Mesothelial cell of epicardium (in vitro differentiated cells): ENCODE measurements around the gene SERPING1. TPM values are rescaled to one million over a fixed set of nuclear protein-coding genes. Genes with fewer than 3 reads are reported as not detected.
A peak's percentile ranks its signal among the peaks of the same experiment; 100 is the strongest.

Experiments
- DNase-seq, 2 experiments: peaks; one replicate each; pipeline ENCODE4 v3.0.0; 2021; ENCODE audit warnings: low spot score in 2 of 2; ENCODE audit not compliant: unreplicated experiment in 2 of 2
- H3K27ac Mint-ChIP-seq: 2 replicates; pipeline ENCODE4 v1.8.0; 2021; ENCODE audit warnings: mixed read lengths
- H3K27me3 Mint-ChIP-seq: 2 replicates; pipeline ENCODE4 v1.8.0; 2021; ENCODE audit warnings: low read depth, mixed read lengths
- H3K36me3 Mint-ChIP-seq: 2 replicates; pipeline ENCODE4 v1.8.0; 2021; ENCODE audit warnings: mixed read lengths
- H3K4me1 Mint-ChIP-seq: 2 replicates; pipeline ENCODE4 v1.8.0; 2021; ENCODE audit warnings: mixed read lengths
- H3K4me3 Mint-ChIP-seq: 2 replicates; pipeline ENCODE4 v1.8.0; 2021; ENCODE audit warnings: mild to moderate bottlenecking, moderate library complexity, mixed read lengths
- H3K9me3 Mint-ChIP-seq: 2 replicates; pipeline ENCODE4 v1.8.0; 2021; ENCODE audit warnings: mixed read lengths
- CTCF ChIP-seq: fragments of 200-600 bp; sonication (generic); IDR thresholded peaks from one replicate; pipeline ENCODE4 v1.5.0; 2021; ENCODE audit warnings: antibody characterized with exemption; ENCODE audit not compliant: unreplicated experiment
- total RNA-seq: library from RNA; stranded (reverse); gene quantifications from 3 replicates; pipeline ENCODE4 v1.2.1, GENCODE V29; 2021

The SERPING1 gene
- total RNA-seq, 1 donor from 2014 or later = 136 TPM

GRCh38 chr11:57585301-57585700 is 12.2 kb upstream of the SERPING1 start:
- H3K4me1 Mint-ChIP-seq = peaks cover 11% of the 10 kb centered on the region
- no peak for DNase-seq
- no peak overlapping the region for H3K27ac Mint-ChIP-seq
- no peak for TF ChIP-seq CTCF
- no peak overlapping the region for H3K4me3 Mint-ChIP-seq
- H3K27me3 Mint-ChIP-seq = no peaks in the 10 kb centered on the region
- no peaks in the 10 kb centered on the region for H3K9me3 Mint-ChIP-seq
- H3K36me3 Mint-ChIP-seq = no peaks in the 10 kb centered on the region

GRCh38 chr11:57586711-57587245 is 10.7 kb upstream of the SERPING1 start:
- no peak for DNase-seq
- H3K4me3 Mint-ChIP-seq = no peak overlapping the region
- H3K9me3 Mint-ChIP-seq = no peaks in the 10 kb centered on the region
- H3K4me1 Mint-ChIP-seq = peaks cover 11% of the 10 kb centered on the region
- no peak for TF ChIP-seq CTCF
- no peaks in the 10 kb centered on the region for H3K36me3 Mint-ChIP-seq
- no peaks in the 10 kb centered on the region for H3K27me3 Mint-ChIP-seq
- H3K27ac Mint-ChIP-seq = no peak overlapping the region

GRCh38 chr11:57588046-57588710 is 9.3 kb upstream of the SERPING1 start:
- H3K4me3 Mint-ChIP-seq = no peak overlapping the region
- no peaks in the 10 kb centered on the region for H3K36me3 Mint-ChIP-seq
- no peak overlapping the region for H3K27ac Mint-ChIP-seq
- TF ChIP-seq CTCF = no peak
- DNase-seq = no peak
- no peaks in the 10 kb centered on the region for H3K9me3 Mint-ChIP-seq
- H3K4me1 Mint-ChIP-seq = peaks cover 11% of the 10 kb centered on the region
- no peaks in the 10 kb centered on the region for H3K27me3 Mint-ChIP-seq

GRCh38 chr11:57596266-57596885 is 1.1 kb upstream of the SERPING1 start:
- no peak for DNase-seq
- Mint-ChIP-seq H3K36me3 (peaks cover 3% of the 10 kb centered on the region), H3K27ac (no peak overlapping the region), H3K4me1 (peaks cover 29% of the 10 kb centered on the region), H3K4me3 (peak overlapping the region; percentile 23), H3K27me3 (no peaks in the 10 kb centered on the region), H3K9me3 (no peaks in the 10 kb centered on the region)
- TF ChIP-seq CTCF = no peak

- Mint-ChIP-seq H3K27me3 (no peaks in the 10 kb centered on the region), H3K36me3 (peaks cover 8% of the 10 kb centered on the region), H3K4me3 (peak overlapping the region; percentile 74), H3K4me1 (peaks cover 31% of the 10 kb centered on the region), H3K9me3 (no peaks in the 10 kb centered on the region), H3K27ac (peak overlapping the region; percentile 96)
- TF ChIP-seq CTCF = no peak
- peak; percentile 45 to 62 for DNase-seq
Measured at GRCh38 chr11:57597916-57598830, 688 bp downstream of the SERPING1 start.
